GM18867 (cell line): ENCODE results near the gene EFCAB6.

Source experiments
- ATAC-seq: cut with Tn5 transposase; IDR thresholded peaks from one replicate; pipeline ENCODE4 v1.9.1; 2021; ENCODE audit warnings: mild to moderate bottlenecking, moderate library complexity; ENCODE audit not compliant: unreplicated experiment

EFCAB6 gene

GRCh38 chr22:43747877-43748276, 64.2 kb downstream of the EFCAB6 start:
- ATAC-seq, result no peak

GRCh38 chr22:43747058-43747457, 65.0 kb downstream of the EFCAB6 start:
- ATAC-seq, result no peak

GRCh38 chr22:43745783-43746356, 66.2 kb downstream of the EFCAB6 start:
- no peak for ATAC-seq

GRCh38 chr22:43745411-43745770, 66.7 kb downstream of the EFCAB6 start:
- ATAC-seq, result no peak

GRCh38 chr22:43744700-43745410, 67.2 kb downstream of the EFCAB6 start:
- ATAC-seq, result no peak

GRCh38 chr22:43743929-43744643, 68.0 kb downstream of the EFCAB6 start:
- ATAC-seq, result no peak

GRCh38 chr22:43743131-43743530, 69.0 kb downstream of the EFCAB6 start:
- ATAC-seq, result no peak

- no peak for ATAC-seq
Measured at GRCh38 chr22:43742154-43742950, 69.8 kb downstream of the EFCAB6 start.

- no peak for ATAC-seq
Measured at GRCh38 chr22:43740587-43741270, 71.4 kb downstream of the EFCAB6 start.

GRCh38 chr22:43739851-43740379, 72.2 kb downstream of the EFCAB6 start:
- ATAC-seq, result no peak

- ATAC-seq, result no peak
Measured at GRCh38 chr22:43737150-43737828, 74.8 kb downstream of the EFCAB6 start.

- no peak for ATAC-seq
Measured at GRCh38 chr22:43736651-43737050, 75.5 kb downstream of the EFCAB6 start.

- no peak for ATAC-seq
Measured at GRCh38 chr22:43734370-43735150, 77.5 kb downstream of the EFCAB6 start.

GRCh38 chr22:43733138-43733537, 79.0 kb downstream of the EFCAB6 start:
- no peak for ATAC-seq

GRCh38 chr22:43731988-43732387, 80.1 kb downstream of the EFCAB6 start:
- ATAC-seq, result no peak

GRCh38 chr22:43726964-43727543, 85.1 kb downstream of the EFCAB6 start:
- no peak for ATAC-seq

GRCh38 chr22:43726322-43726721, 85.8 kb downstream of the EFCAB6 start:
- no peak for ATAC-seq

- ATAC-seq, result no peak
Measured at GRCh38 chr22:43723816-43724215, 88.3 kb downstream of the EFCAB6 start.

GRCh38 chr22:43722444-43722843, 89.7 kb downstream of the EFCAB6 start:
- ATAC-seq, result no peak
